ENCODE data around the gene SH2D5. TPM values are rescaled to one million over a fixed set of nuclear protein-coding genes. Genes with fewer than 3 reads are reported as not detected.
A peak's percentile ranks its signal among the peaks of the same experiment; 100 is the strongest.

The SH2D5 gene
- total RNA-seq, result under 1 TPM in 1 of 2 donors, not detected in 1; 0.15 TPM
- long read RNA-seq, result 0 reads

- intact Hi-C loops (cut with DNase I, micrococcal nuclease), result no loop called here
- ATAC-seq (peak; percentile 87), DNase-seq (peak; percentile 69 to 83)
These were observed at the start of gene SH2D5 for GRCh38 chr1:20732588-20733359. TSS of gene SH2D5 (minus strand) at chr1:20732703. CDS start at chr1:20728044, 4,659 bp downstream.

GRCh38 chr1:20775700-20776099 lies 43.2 kb upstream of the SH2D5 start:
- no peak for ATAC-seq
- no peak for DNase-seq
- intact Hi-C loops (cut with DNase I, micrococcal nuclease), result no loop called here

- ATAC-seq, result no peak
- DNase-seq, result no peak
These were observed 39.3 kb upstream of the SH2D5 start for GRCh38 chr1:20771780-20772179.

GRCh38 chr1:20770314-20771087 lies 38.0 kb upstream of the SH2D5 start:
- intact Hi-C loops (cut with DNase I, micrococcal nuclease), result no loop called here
- DNase-seq (no peak), ATAC-seq (no peak)

More at GRCh38 chr1:20771780-20772179, 39.3 kb upstream of the SH2D5 start:
- intact Hi-C loops (cut with DNase I, micrococcal nuclease), result no loop called here

GRCh38 chr1:20767271-20767670 lies 34.8 kb upstream of the SH2D5 start:
- ATAC-seq, result no peak
- intact Hi-C loops (cut with DNase I, micrococcal nuclease), result no loop called here

GRCh38 chr1:20763417-20763816 lies 30.9 kb upstream of the SH2D5 start:
- no peak for ATAC-seq
- DNase-seq, result no peak
- intact Hi-C loops (cut with DNase I, micrococcal nuclease), result no loop called here

More at GRCh38 chr1:20767271-20767670, 34.8 kb upstream of the SH2D5 start:
- DNase-seq, result no peak

- DNase-seq (no peak), ATAC-seq (no peak)
- intact Hi-C loops (cut with DNase I, micrococcal nuclease), result no loop called here
These were observed 27.8 kb upstream of the SH2D5 start for GRCh38 chr1:20760322-20760721.

GRCh38 chr1:20753589-20753988 lies 21.1 kb upstream of the SH2D5 start:
- ATAC-seq (no peak), DNase-seq (no peak)
- intact Hi-C loops (cut with DNase I, micrococcal nuclease), result no loop called here

GRCh38 chr1:20751462-20751990 lies 19.0 kb upstream of the SH2D5 start:
- DNase-seq (no peak), ATAC-seq (no peak)
- intact Hi-C loops (cut with DNase I, micrococcal nuclease), result no loop called here

GRCh38 chr1:20742671-20743070 lies 10.2 kb upstream of the SH2D5 start:
- no peak for ATAC-seq

GRCh38 chr1:20740781-20741180 lies 8.3 kb upstream of the SH2D5 start:
- intact Hi-C loops (cut with DNase I, micrococcal nuclease), result no loop called here
- no peak for ATAC-seq
- no peak for DNase-seq

More at GRCh38 chr1:20742671-20743070, 10.2 kb upstream of the SH2D5 start:
- DNase-seq, result no peak
- intact Hi-C loops (cut with DNase I, micrococcal nuclease), result no loop called here

GRCh38 chr1:20739225-20739624 lies 6.7 kb upstream of the SH2D5 start:
- intact Hi-C loops (cut with DNase I, micrococcal nuclease), result no loop called here
- DNase-seq (no peak), ATAC-seq (no peak)

- ATAC-seq (no peak), DNase-seq (no peak)
- intact Hi-C loops (cut with DNase I, micrococcal nuclease), result no loop called here
These were observed 3.1 kb upstream of the SH2D5 start for GRCh38 chr1:20735581-20736111.

GRCh38 chr1:20733360-20733975 lies 965 bp upstream of the SH2D5 start:
- ATAC-seq (peak; percentile 27), DNase-seq (no peak)
- intact Hi-C loops (cut with DNase I, micrococcal nuclease), result no loop called here

- intact Hi-C loops (cut with DNase I, micrococcal nuclease), result no loop called here
- peak; percentile 64 for ATAC-seq
- DNase-seq, result peak in 1 of 2 donors; percentile 59
These were observed 374 bp downstream of the SH2D5 start for GRCh38 chr1:20732071-20732587.

- intact Hi-C loops (cut with DNase I, micrococcal nuclease), result no loop called here
- DNase-seq, result no peak
- no peak for ATAC-seq
These were observed 1.2 kb downstream of the SH2D5 start for GRCh38 chr1:20731057-20731991.

GRCh38 chr1:20730690-20731056 lies 1.8 kb downstream of the SH2D5 start:
- intact Hi-C loops (cut with DNase I, micrococcal nuclease), result no loop called here
- no peak for DNase-seq
- no peak for ATAC-seq

Measured in left colon (tissue), 2 donors.